Pancreas (tissue), 10 donors: Measurements from ENCODE around the gene SETBP1. TPM values are rescaled to one million over a fixed set of nuclear protein-coding genes. Genes with fewer than 3 reads are reported as not detected.
A peak's percentile ranks its signal among the peaks of the same experiment; 100 is the strongest.

Experiments used
- ATAC-seq, 4 donors: fragments of 200-7000 bp; cut with Tn5 transposase; one replicate each; pipeline versions ENCODE4 v1.8.0 to v1.9.1; 2020; ENCODE audit warnings: mild to moderate bottlenecking in 4 of 4, moderate library complexity in 4 of 4
- DNase-seq, 6 donors: peaks; one replicate each; pipeline ENCODE4 v3.0.0-alpha.2; 2020
- FAIRE-seq: peaks from 2 replicates; lab custom pipeline; 2012; peaks lifted over from hg19 to GRCh38; lab: Jason Lieb, UNC
- H3K27ac ChIP-seq, 4 donors: fragments of 200-600 bp; sonication (generic); 1 replicate in 3 of 4; 2 replicates in 1 of 4; pipeline versions ENCODE4 v1.5.0 to v1.8.0; 2020
- H3K27me3 ChIP-seq, 4 donors: fragments of 200-600 bp; one replicate each; pipeline ENCODE4 v1.8.0; 2021
- H3K36me3 ChIP-seq, 3 donors: fragments of 200-600 bp; sonication (generic) in 1 of 3; one replicate each; pipeline versions ENCODE4 v1.5.0 to v1.8.0; 2020 to 2021
- H3K4me1 ChIP-seq, 3 donors: fragments of 200-600 bp; one replicate each; pipeline ENCODE4 v1.8.0; 2021
- H3K4me3 ChIP-seq, 4 donors: fragments of 200-600 bp; sonication (generic) in 2 of 4; one replicate each; pipeline versions ENCODE4 v1.5.0 to v1.8.0; 2020 to 2021
- H3K9me3 ChIP-seq, 4 donors: fragments of 200-600 bp; one replicate each; pipeline ENCODE4 v1.8.0; 2021
- whole genome bisulfite sequencing, 2 donors: extraction: QIAGEN DNeasy Blood & Tissue Kit; methylation state at CpG; one replicate each; pipeline ENCODE4 v1.1.7; 2013; 5-methylcytosine and 5-hydroxymethylcytosine counted together
- intact Hi-C, 3 donors: fragments of 100-400 bp; cut with DNase I; formaldehyde crosslinking; loops; one replicate each; pipeline versions ENCODE4 v1.11.1 to v1.14.2; 2022
- polyA plus RNA-seq, 2 donors: library from polyadenylated mRNA; stranded (reverse); fragments of 200-250 nt; gene quantifications; one replicate each; pipeline ENCODE4 v1.2.3, GENCODE V29; 2013
- total RNA-seq, 6 donors: library from RNA; stranded (reverse); fragmentation: NEBNext Ultra II Directional in 4 of 6; extraction: Animal tissue kit (Norgen Biotek cat#: 25700) in 4 of 6; gene quantifications; one replicate each; pipeline versions ENCODE4 v1.2.1 to v1.2.4, GENCODE V29; 2021 to 2023
- TF ChIP-seq, protein P1 (sequence below), 4 donors: fragments of 200-600 bp; sonication (generic) in 3 of 4; IDR thresholded peaks; one replicate each; pipeline versions ENCODE4 v1.5.0 to v1.8.0; 2021; ENCODE audit warnings: antibody characterized with exemption in 4 of 4
- donor health status: healthy with polysubstance abuse.
- donor health status: DM: no; HTN: no; CAD: no; lungs with moderate emphysema.
- donor health status: DM: no; HTN: no; CAD: no.
- donor health status: control.
- donor health status: control.
- donor health status: Bipolar disorder and iron deficiency.
- donor health status: DM: yes; HTN: yes; CAD: no.
- donor health status: DM: no; HTN: no; CAD: no.
- donor health status: DM: no; HTN: no; CAD: no.
- donor health status: DM: yes; HTN: yes; CAD: no.

The SETBP1 gene
- total and polyA plus RNA-seq, 8 donors, result 3.9 to 24.0 (median 18.1) TPM

GRCh38 chr18:44880170-44880569, 199.5 kb downstream of the SETBP1 start:
- DNase-seq (peak in 3 of 6 donors; percentile 63 to 75 (median 71)), ATAC-seq (peak; percentile 75 to 84 (median 84)), FAIRE-seq (no peak)
- no peak overlapping the region for H3K4me3 ChIP-seq
- H3K27ac ChIP-seq, result peak overlapping the region in 3 of 4 donors; percentile 34 to 53 (median 34)
- WGBS, 2 donors, result 44 to 49% methylated on average over 5 of the region's 5 CpGs
- no peaks in the 10 kb centered on the region for H3K36me3 ChIP-seq
- no peaks in the 10 kb centered on the region for H3K9me3 ChIP-seq
- intact Hi-C loops, result loop anchor here in 1 of 3 donors (10.0 kb wide), 1 partner anchor 195 kb away; the partner anchor contains the start of gene SETBP1
- peaks cover 4 to 33% (median 9%) of the 10 kb centered on the region in 3 donors for H3K4me1 ChIP-seq
- TF ChIP-seq, protein P1, sequence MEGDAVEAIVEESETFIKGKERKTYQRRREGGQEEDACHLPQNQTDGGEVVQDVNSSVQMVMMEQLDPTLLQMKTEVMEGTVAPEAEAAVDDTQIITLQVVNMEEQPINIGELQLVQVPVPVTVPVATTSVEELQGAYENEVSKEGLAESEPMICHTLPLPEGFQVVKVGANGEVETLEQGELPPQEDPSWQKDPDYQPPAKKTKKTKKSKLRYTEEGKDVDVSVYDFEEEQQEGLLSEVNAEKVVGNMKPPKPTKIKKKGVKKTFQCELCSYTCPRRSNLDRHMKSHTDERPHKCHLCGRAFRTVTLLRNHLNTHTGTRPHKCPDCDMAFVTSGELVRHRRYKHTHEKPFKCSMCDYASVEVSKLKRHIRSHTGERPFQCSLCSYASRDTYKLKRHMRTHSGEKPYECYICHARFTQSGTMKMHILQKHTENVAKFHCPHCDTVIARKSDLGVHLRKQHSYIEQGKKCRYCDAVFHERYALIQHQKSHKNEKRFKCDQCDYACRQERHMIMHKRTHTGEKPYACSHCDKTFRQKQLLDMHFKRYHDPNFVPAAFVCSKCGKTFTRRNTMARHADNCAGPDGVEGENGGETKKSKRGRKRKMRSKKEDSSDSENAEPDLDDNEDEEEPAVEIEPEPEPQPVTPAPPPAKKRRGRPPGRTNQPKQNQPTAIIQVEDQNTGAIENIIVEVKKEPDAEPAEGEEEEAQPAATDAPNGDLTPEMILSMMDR (IDR thresholded peaks at IDR 0.05), result no peak
- H3K27me3 ChIP-seq, result no peaks in the 10 kb centered on the region

DNA sequence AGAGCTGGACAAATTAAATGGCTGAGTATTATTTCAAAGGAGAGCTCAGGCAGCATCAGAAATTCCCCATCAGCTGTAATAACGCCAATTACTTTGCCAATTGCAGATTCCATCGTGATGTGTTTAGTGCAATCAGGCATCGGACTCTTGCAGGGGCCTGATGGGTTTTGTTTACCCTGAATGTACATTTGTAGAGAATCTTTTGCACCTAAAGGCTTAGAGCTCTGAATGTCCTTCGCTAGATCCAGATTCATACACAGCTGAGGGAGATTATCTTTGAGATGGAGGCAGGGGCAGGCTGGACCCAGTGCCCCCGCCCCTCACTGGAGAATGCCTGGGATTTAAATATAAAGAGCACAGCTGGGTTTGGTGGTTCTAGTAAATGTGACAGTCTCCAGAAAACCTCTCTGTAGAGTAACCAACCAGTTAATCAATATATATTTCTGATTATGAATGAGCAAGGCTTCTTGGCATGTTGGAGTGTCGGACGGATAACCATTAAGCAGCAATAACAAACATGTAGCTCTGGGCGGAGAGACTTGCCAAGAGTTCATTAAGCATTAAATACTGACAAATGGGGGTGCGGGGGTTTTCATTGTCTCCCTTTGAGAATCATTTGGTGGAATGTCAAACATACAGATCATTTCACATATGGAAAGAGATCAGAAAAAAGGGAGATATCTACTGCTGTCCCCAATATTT, 200.9 kb downstream of the SETBP1 start:
- FAIRE-seq, result no peak
- intact Hi-C loops, result loop anchor here in 1 of 3 donors (10.0 kb wide), 1 partner anchor 197 kb away; the partner anchor contains the start of gene SETBP1
- TF ChIP-seq, protein P1 (IDR thresholded peaks at IDR 0.05), result no peak

GRCh38 chr18:44882163-44882868, 201.6 kb downstream of the SETBP1 start:
- Histone ChIP-seq H3K4me1 (peaks cover 18 to 42% (median 27%) of the 10 kb centered on the region in 3 donors), H3K36me3 (no peaks in the 10 kb centered on the region), H3K9me3 (no peaks in the 10 kb centered on the region), H3K4me3 (no peak overlapping the region), H3K27ac (no peak overlapping the region), H3K27me3 (no peaks in the 10 kb centered on the region)
- no peak for FAIRE-seq
- no peak for DNase-seq
- WGBS, 2 donors, result 48 to 58% methylated on average over 6 of the region's 6 CpGs
- intact Hi-C loops, result loop anchor here in 1 of 3 donors (10.0 kb wide), 1 partner anchor 198 kb away; the partner anchor contains the start of gene SETBP1
- ATAC-seq, result no peak
- TF ChIP-seq, protein P1 (IDR thresholded peaks at IDR 0.05), result no peak

More for the DNA sequence above, 200.9 kb downstream of the SETBP1 start:
- no peaks in the 10 kb centered on the region for H3K36me3 ChIP-seq
- no peak overlapping the region for H3K4me3 ChIP-seq
- H3K4me1 ChIP-seq, result peaks cover 12 to 43% (median 20%) of the 10 kb centered on the region in 3 donors
- no peak overlapping the region for H3K27ac ChIP-seq
- DNase-seq (peak in 1 of 6 donors; percentile 18), ATAC-seq (peak in 3 of 4 donors; percentile 12 to 34 (median 25))
- no peaks in the 10 kb centered on the region for H3K9me3 ChIP-seq
- no peaks in the 10 kb centered on the region for H3K27me3 ChIP-seq
- WGBS, 2 donors, result 19 to 22% methylated on average over 9 of the region's 9 CpGs

- Histone ChIP-seq H3K9me3 (no peaks in the 10 kb centered on the region), H3K36me3 (no peaks in the 10 kb centered on the region), H3K4me3 (no peak overlapping the region), H3K27me3 (no peaks in the 10 kb centered on the region), H3K4me1 (peaks cover 31 to 54% (median 34%) of the 10 kb centered on the region in 3 donors), H3K27ac (no peak overlapping the region)
- DNase-seq (no peak), ATAC-seq (no peak), FAIRE-seq (no peak)
- TF ChIP-seq, protein P1 (IDR thresholded peaks at IDR 0.05), result no peak
- 95 to 98% methylated on average over 4 of the region's 4 CpGs for WGBS, 2 donors
- intact Hi-C loops, result loop anchor here in 1 of 3 donors (10.0 kb wide), 1 partner anchor 199 kb away; the partner anchor contains the start of gene SETBP1
Observed at GRCh38 chr18:44883671-44884070, 203.0 kb downstream of the SETBP1 start.
